ENCODE data around the gene CHRNG.

- no peak for TF ChIP-seq CTCF (IDR thresholded peaks at IDR 0.05; ENCODE audit: low read depth, low read length, poor library complexity, severe bottlenecking)
- TF ChIP-seq EZH2phosphoT487 (IDR thresholded peaks at IDR 0.05; ENCODE audit: borderline replicate concordance, low read length), result no peak
These were observed 35.3 kb downstream of the CHRNG start for GRCh38 chr2:232574674-232575403.
